Measurements from ENCODE around the gene C1QA.

DNA sequence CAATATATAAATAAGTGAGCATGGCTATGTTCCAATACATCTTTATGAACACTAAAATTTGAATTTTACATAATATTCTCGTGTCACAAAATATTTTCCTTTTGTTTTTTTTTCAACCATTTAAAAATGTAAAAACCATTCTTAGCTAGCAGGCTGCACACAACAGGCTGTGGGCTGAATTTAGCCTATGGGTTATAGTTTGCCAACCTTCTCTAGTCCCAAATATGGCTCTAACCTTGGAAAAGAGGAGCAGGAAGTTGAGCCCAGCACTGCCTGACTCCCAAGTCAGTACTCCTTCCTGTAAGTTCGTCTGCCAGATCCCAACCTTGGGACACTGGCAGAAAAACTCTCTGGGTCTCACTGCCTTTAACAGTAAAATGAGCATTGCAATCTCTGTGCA lies 30.0 kb downstream of the C1QA start:
- TF ChIP-seq, protein P1, sequence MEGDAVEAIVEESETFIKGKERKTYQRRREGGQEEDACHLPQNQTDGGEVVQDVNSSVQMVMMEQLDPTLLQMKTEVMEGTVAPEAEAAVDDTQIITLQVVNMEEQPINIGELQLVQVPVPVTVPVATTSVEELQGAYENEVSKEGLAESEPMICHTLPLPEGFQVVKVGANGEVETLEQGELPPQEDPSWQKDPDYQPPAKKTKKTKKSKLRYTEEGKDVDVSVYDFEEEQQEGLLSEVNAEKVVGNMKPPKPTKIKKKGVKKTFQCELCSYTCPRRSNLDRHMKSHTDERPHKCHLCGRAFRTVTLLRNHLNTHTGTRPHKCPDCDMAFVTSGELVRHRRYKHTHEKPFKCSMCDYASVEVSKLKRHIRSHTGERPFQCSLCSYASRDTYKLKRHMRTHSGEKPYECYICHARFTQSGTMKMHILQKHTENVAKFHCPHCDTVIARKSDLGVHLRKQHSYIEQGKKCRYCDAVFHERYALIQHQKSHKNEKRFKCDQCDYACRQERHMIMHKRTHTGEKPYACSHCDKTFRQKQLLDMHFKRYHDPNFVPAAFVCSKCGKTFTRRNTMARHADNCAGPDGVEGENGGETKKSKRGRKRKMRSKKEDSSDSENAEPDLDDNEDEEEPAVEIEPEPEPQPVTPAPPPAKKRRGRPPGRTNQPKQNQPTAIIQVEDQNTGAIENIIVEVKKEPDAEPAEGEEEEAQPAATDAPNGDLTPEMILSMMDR (conservative IDR thresholded peaks at IDR 0.05 in 1 of 2, IDR thresholded peaks at IDR 0.05 in 1 of 2; ENCODE audit: low read depth in 1 of 2, low read length in 2 of 2), result no peak
- TF ChIP-seq EZH2 (IDR thresholded peaks at IDR 0.05; ENCODE audit: low read length, missing control alignments), result no peak

Data from fibroblast of lung (primary cell).